MM.1S (cell line): ENCODE measurements around the gene TRIM72.

Experiments used
- DNase-seq: peaks from one replicate; pipeline ENCODE4 v3.0.0-alpha.2; 2015
- H2AFZ ChIP-seq: fragments of 300-600 bp; sonication (generic); 2 replicates; pipeline ENCODE4 v1.6.0; 2016; ENCODE audit warnings: antibody characterized with exemption, low read length
- H3F3A ChIP-seq: fragments of 300-600 bp; sonication (generic); 2 replicates; pipeline ENCODE4 v1.6.1; 2016; ENCODE audit warnings: mild to moderate bottlenecking, antibody characterized with exemption, low read length, moderate library complexity, mixed read lengths; ENCODE audit not compliant: insufficient read depth
- H3K27ac ChIP-seq: fragments of 300-600 bp; sonication (generic); 2 replicates; pipeline ENCODE4 v1.5.1; 2016; ENCODE audit warnings: mild to moderate bottlenecking, low read length
- H3K27me3 ChIP-seq: fragments of 300-600 bp; sonication (generic); replicated peaks from 2 replicates; pipeline ENCODE4 v1.6.0; 2016; ENCODE audit warnings: low read length; ENCODE audit not compliant: insufficient read depth
- H3K36me3 ChIP-seq: fragments of 300-600 bp; sonication (generic); replicated peaks from 2 replicates; pipeline ENCODE4 v1.6.1; 2016; ENCODE audit warnings: mild to moderate bottlenecking, low read length, mixed read lengths; ENCODE audit not compliant: insufficient read depth
- H3K4me1 ChIP-seq: fragments of 300-600 bp; sonication (generic); 2 replicates; pipeline ENCODE4 v1.6.1; 2016; ENCODE audit warnings: low read length, mixed read lengths
- H3K4me2 ChIP-seq: fragments of 300-600 bp; sonication (generic); 2 replicates; pipeline ENCODE4 v1.6.0; 2016; ENCODE audit warnings: low read depth, low read length
- H3K4me3 ChIP-seq: fragments of 300-600 bp; sonication (generic); 2 replicates; pipeline ENCODE4 v1.5.1; 2016; ENCODE audit warnings: low read length, mixed read lengths
- H3K79me2 ChIP-seq: fragments of 300-600 bp; sonication (generic); 2 replicates; pipeline ENCODE4 v1.6.1; 2016; ENCODE audit warnings: mixed run types, low read length, mixed read lengths
- H3K9ac ChIP-seq: fragments of 300-600 bp; sonication (generic); 2 replicates; pipeline ENCODE4 v1.6.1; 2016; ENCODE audit warnings: low read length, mixed read lengths
- H3K9me2 ChIP-seq: fragments of 300-600 bp; sonication (generic); replicated peaks from 2 replicates; pipeline ENCODE4 v1.6.1; 2016; ENCODE audit warnings: mild to moderate bottlenecking, low read length, mixed read lengths; ENCODE audit not compliant: insufficient read depth
- H3K9me3 ChIP-seq: fragments of 300-600 bp; sonication (generic); replicated peaks from 2 replicates; pipeline ENCODE4 v1.6.1; 2016; ENCODE audit warnings: mild to moderate bottlenecking, low read length, mixed read lengths; ENCODE audit not compliant: insufficient read depth
- H4K20me1 ChIP-seq: fragments of 300-600 bp; sonication (generic); 2 replicates; pipeline ENCODE4 v1.6.1; 2016; ENCODE audit warnings: mild to moderate bottlenecking, low read length, moderate library complexity, mixed read lengths; ENCODE audit not compliant: insufficient read depth
- CTCF ChIP-seq: fragments of 300-600 bp; sonication (generic); IDR thresholded peaks from 2 replicates; pipeline ENCODE4 v1.5.1; 2016; ENCODE audit warnings: antibody characterized with exemption, low read length, mixed read lengths
- EZH2 ChIP-seq: fragments of 300-600 bp; sonication (generic); optimal IDR thresholded peaks from 2 replicates; pipeline ENCODE3; 2017; ENCODE audit warnings: low read depth, mild to moderate bottlenecking, antibody characterized with exemption, low read length, mixed read lengths
- EZH2phosphoT487 ChIP-seq: fragments of 300-600 bp; sonication (generic); IDR thresholded peaks from 2 replicates; pipeline ENCODE4 v1.6.1; 2018; ENCODE audit warnings: antibody characterized with exemption, low read length

Gene TRIM72

GRCh38 chr16:31177136-31177535 lies 36.8 kb upstream of the TRIM72 start:
- Histone ChIP-seq H3K27ac (no peak overlapping the region), H3K79me2 (peaks cover 22% of the 10 kb centered on the region), H3K27me3 (peaks cover 41% of the 10 kb centered on the region), H3F3A (peaks cover 16% of the 10 kb centered on the region), H4K20me1 (peaks cover 15% of the 10 kb centered on the region), H3K9ac (no peak overlapping the region), H3K4me3 (no peak overlapping the region), H3K9me2 (no peaks in the 10 kb centered on the region), H3K4me2 (no peak overlapping the region), H2AFZ (no peak overlapping the region), H3K36me3 (0 out of 2 replicates have a peak, but pooled peaks cover under 1% of the 10 kb centered on the region), H3K9me3 (no peaks in the 10 kb centered on the region), H3K4me1 (peaks cover 21% of the 10 kb centered on the region)
- no peak for DNase-seq
- TF ChIP-seq EZH2phosphoT487 (no peak), EZH2 (no peak), CTCF (no peak)

- Histone ChIP-seq H3K9me2 (no peaks in the 10 kb centered on the region), H3K27ac (peak overlapping the region; percentile 68; the same call in 1 of the 2 replicates), H3K4me3 (peak overlapping the region; percentile 89), H4K20me1 (peaks cover 34% of the 10 kb centered on the region), H3K27me3 (peaks cover 26% of the 10 kb centered on the region), H3K4me1 (peaks cover 21% of the 10 kb centered on the region), H3K4me2 (peak overlapping the region; percentile 96), H3K79me2 (peaks cover 43% of the 10 kb centered on the region), H3K9ac (peak overlapping the region; percentile 96; the same call in 1 of the 2 replicates), H3K9me3 (no peaks in the 10 kb centered on the region), H3K36me3 (peaks cover 12% of the 10 kb centered on the region), H2AFZ (peak overlapping the region; percentile 52), H3F3A (peaks cover 16% of the 10 kb centered on the region)
- TF ChIP-seq EZH2phosphoT487: no peak
- TF ChIP-seq EZH2: no peak
- TF ChIP-seq CTCF: no peak
- no peak for DNase-seq
Observed at GRCh38 chr16:31179219-31179746, 34.6 kb upstream of the TRIM72 start.

GRCh38 chr16:31179747-31180459 lies 34.0 kb upstream of the TRIM72 start, which contains the start of gene FUS:
Gene FUS (plus strand): TSS chr16:31180139. CDS start chr16:31180215, 76 bp downstream.
- H4K20me1 ChIP-seq: peaks cover 34% of the 10 kb centered on the region
- peak within 1 kb of the TSS; percentile 52 for H2AFZ ChIP-seq
- peaks cover 47% of the 10 kb centered on the region for H3K79me2 ChIP-seq
- peaks cover 16% of the 10 kb centered on the region for H3F3A ChIP-seq
- peak within 1 kb of the TSS; percentile 68 for H3K27ac ChIP-seq
- peaks cover 21% of the 10 kb centered on the region for H3K4me1 ChIP-seq
- no peaks in the 10 kb centered on the region for H3K9me3 ChIP-seq
- peak within 1 kb of the TSS; percentile 96 for H3K9ac ChIP-seq
- peak; percentile 94 for DNase-seq
- H3K4me3 ChIP-seq: peak within 1 kb of the TSS; percentile 89
- H3K9me2 ChIP-seq: no peaks in the 10 kb centered on the region
- peak within 1 kb of the TSS; percentile 96 for H3K4me2 ChIP-seq
- peaks cover 20% of the 10 kb centered on the region for H3K27me3 ChIP-seq
- no peak for TF ChIP-seq CTCF
- no peak for TF ChIP-seq EZH2phosphoT487
- no peak for TF ChIP-seq EZH2
- peaks cover 15% of the 10 kb centered on the region for H3K36me3 ChIP-seq
